ENCODE results near the gene ARRDC3.
A peak's percentile ranks its signal among the peaks of the same experiment; 100 is the strongest.

The ARRDC3 gene, protein sequence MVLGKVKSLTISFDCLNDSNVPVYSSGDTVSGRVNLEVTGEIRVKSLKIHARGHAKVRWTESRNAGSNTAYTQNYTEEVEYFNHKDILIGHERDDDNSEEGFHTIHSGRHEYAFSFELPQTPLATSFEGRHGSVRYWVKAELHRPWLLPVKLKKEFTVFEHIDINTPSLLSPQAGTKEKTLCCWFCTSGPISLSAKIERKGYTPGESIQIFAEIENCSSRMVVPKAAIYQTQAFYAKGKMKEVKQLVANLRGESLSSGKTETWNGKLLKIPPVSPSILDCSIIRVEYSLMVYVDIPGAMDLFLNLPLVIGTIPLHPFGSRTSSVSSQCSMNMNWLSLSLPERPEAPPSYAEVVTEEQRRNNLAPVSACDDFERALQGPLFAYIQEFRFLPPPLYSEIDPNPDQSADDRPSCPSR

DNA sequence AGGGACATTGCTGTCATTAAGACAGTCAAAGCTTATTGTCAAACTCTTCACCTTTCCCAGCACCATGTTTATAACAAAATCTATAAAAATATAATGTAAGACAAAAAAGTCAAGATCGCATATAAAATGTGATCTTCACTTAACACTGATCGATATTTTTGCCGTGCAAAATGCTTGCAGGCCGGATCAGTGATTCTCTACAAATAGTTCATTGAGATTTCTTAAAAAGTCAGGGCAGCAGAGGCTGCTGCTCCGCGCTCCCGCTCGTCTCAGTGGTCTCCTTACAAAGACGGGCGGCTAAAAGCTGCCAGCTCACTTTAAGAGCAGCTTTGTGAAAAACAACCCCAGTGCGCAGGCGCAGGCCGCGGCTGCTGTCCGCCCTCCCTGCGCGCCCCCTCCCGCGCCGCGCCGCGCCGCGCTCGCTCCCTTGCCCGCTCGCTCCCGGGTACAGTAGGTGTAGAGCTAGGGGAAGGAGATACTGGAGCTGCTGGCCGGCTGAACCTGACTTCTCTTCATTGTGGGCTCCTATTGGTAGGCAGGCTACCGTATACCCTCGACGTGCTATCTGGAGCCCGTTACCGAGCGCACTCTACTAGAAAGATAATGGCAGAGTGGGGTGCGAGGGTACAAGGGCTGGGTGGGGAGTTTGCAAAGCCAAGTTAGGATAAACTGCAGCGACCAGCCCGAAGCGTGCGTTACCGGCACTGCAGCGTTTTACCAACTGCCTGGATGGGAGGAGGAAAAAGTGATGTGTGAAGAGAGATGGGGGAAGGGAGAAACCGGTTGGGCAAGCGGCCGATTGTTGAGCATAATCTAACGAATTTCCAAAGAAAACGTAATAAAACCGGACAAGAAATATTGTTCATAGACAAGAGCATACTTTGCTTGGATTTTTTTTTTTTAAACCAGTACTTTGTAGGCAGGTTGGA is at the start of gene ARRDC3:
TSS of gene ARRDC3 (minus strand) at position 291 of the 929 bp plus-strand sequence. CDS start at position 66, 225 bp downstream.
- Histone ChIP-seq H3K9me3 (ENCODE audit: severe bottlenecking) (no peaks in the 10 kb centered on the region), H3K4me1 (ENCODE audit: insufficient read depth, poor library complexity, severe bottlenecking) (peaks cover 11% of the 10 kb centered on the region), H3K27ac (ENCODE audit: poor library complexity, severe bottlenecking) (peak within 1 kb of the TSS; percentile 97), H3K4me3 (ENCODE audit: severe bottlenecking) (peak within 1 kb of the TSS; percentile 63), H3K27me3 (ENCODE audit: insufficient read depth, poor library complexity, severe bottlenecking) (no peaks in the 10 kb centered on the region), H3K36me3 (ENCODE audit: low read depth) (peaks cover 40% of the 10 kb centered on the region)
- peak; percentile 76 for ATAC-seq (ENCODE audit: low read depth)
- peak; percentile 97 for DNase-seq (ENCODE audit: low spot score)
- TF ChIP-seq, protein P1, sequence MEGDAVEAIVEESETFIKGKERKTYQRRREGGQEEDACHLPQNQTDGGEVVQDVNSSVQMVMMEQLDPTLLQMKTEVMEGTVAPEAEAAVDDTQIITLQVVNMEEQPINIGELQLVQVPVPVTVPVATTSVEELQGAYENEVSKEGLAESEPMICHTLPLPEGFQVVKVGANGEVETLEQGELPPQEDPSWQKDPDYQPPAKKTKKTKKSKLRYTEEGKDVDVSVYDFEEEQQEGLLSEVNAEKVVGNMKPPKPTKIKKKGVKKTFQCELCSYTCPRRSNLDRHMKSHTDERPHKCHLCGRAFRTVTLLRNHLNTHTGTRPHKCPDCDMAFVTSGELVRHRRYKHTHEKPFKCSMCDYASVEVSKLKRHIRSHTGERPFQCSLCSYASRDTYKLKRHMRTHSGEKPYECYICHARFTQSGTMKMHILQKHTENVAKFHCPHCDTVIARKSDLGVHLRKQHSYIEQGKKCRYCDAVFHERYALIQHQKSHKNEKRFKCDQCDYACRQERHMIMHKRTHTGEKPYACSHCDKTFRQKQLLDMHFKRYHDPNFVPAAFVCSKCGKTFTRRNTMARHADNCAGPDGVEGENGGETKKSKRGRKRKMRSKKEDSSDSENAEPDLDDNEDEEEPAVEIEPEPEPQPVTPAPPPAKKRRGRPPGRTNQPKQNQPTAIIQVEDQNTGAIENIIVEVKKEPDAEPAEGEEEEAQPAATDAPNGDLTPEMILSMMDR (IDR thresholded peaks at IDR 0.05; ENCODE audit: poor library complexity, severe bottlenecking), result no peak

GRCh38 chr5:91430949-91431348 is 47.8 kb upstream of the ARRDC3 start:
- no peak overlapping the region for H3K27ac ChIP-seq (ENCODE audit: poor library complexity, severe bottlenecking)
- H3K36me3 ChIP-seq (ENCODE audit: low read depth), result no peaks in the 10 kb centered on the region
- H3K4me1 ChIP-seq (ENCODE audit: insufficient read depth, poor library complexity, severe bottlenecking), result no peaks in the 10 kb centered on the region
- no peak overlapping the region for H3K4me3 ChIP-seq (ENCODE audit: severe bottlenecking)
- H3K9me3 ChIP-seq (ENCODE audit: severe bottlenecking), result no peaks in the 10 kb centered on the region
- TF ChIP-seq, protein P1 (IDR thresholded peaks at IDR 0.05; ENCODE audit: poor library complexity, severe bottlenecking), result no peak
- H3K27me3 ChIP-seq (ENCODE audit: insufficient read depth, poor library complexity, severe bottlenecking), result no peaks in the 10 kb centered on the region
- no peak for ATAC-seq (ENCODE audit: low read depth)
- DNase-seq (ENCODE audit: low spot score), result no peak

DNA sequence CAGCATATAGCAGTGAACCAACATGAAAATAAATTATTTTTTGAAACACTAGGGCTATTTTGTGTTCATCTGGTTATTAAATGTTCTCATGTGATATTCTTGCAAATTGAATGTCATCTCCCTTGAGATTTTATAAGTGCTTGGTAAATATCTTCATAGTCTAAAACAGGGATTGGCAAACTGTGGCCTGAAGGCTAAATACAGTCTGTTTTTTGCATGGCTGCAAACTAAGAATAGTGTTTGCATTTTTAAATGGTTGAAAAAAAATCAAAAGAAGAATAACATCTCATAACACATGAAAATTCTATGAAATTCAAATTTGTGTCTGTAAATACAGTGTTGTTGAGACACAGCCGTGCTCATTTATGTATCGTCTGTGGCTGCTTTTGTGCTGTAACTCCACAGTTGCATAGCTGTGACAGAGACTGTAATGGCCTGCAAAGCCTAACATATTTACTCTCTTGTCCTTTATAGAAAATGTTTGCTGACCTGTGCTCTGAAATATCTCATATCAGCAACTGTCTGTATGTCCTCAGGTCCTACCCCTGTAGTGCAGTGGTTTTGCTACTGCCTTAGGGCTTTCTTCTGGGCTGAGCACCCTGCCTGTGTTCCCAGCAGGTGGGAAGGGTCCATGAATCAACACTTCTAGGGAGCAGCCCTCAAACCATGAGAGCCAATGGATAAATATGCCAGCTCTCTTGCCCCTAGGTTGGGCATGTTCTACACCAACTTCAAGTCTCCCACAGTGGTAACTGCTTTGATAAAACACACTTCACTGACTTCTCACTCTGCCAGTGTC is 41.7 kb upstream of the ARRDC3 start:
- ATAC-seq (ENCODE audit: low read depth), result no peak
- H3K9me3 ChIP-seq (ENCODE audit: severe bottlenecking), result no peaks in the 10 kb centered on the region
- H3K27ac ChIP-seq (ENCODE audit: poor library complexity, severe bottlenecking), result no peak overlapping the region
- H3K27me3 ChIP-seq (ENCODE audit: insufficient read depth, poor library complexity, severe bottlenecking), result no peaks in the 10 kb centered on the region
- DNase-seq (ENCODE audit: low spot score), result no peak
- no peak overlapping the region for H3K4me3 ChIP-seq (ENCODE audit: severe bottlenecking)
- H3K4me1 ChIP-seq (ENCODE audit: insufficient read depth, poor library complexity, severe bottlenecking), result no peaks in the 10 kb centered on the region
- H3K36me3 ChIP-seq (ENCODE audit: low read depth), result no peaks in the 10 kb centered on the region
- TF ChIP-seq, protein P1 (IDR thresholded peaks at IDR 0.05; ENCODE audit: poor library complexity, severe bottlenecking), result no peak

DNA sequence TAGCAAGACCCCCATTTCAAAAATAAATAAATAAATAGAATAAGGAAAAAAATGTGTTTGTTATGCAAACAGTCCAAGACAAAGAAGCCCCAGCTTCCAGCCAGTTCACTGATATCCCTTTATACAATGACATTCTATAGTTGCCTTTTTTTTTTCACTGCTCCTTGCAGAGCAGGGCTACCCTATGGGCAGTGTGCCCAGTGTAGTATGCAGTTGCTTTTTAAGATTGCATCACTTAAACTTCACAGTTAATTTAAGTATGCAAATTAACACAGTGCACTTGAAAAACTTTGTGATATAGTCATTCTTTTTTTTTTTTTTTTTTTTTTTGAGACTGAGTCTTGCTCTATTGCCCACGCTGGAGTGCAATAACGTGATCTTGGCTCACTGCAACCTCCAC is 40.8 kb upstream of the ARRDC3 start:
- H3K4me3 ChIP-seq (ENCODE audit: severe bottlenecking), result no peak overlapping the region
- TF ChIP-seq, protein P1 (IDR thresholded peaks at IDR 0.05; ENCODE audit: poor library complexity, severe bottlenecking), result no peak
- ATAC-seq (ENCODE audit: low read depth), result no peak
- no peaks in the 10 kb centered on the region for H3K9me3 ChIP-seq (ENCODE audit: severe bottlenecking)
- H3K4me1 ChIP-seq (ENCODE audit: insufficient read depth, poor library complexity, severe bottlenecking), result no peaks in the 10 kb centered on the region
- no peak for DNase-seq (ENCODE audit: low spot score)
- no peaks in the 10 kb centered on the region for H3K27me3 ChIP-seq (ENCODE audit: insufficient read depth, poor library complexity, severe bottlenecking)
- H3K36me3 ChIP-seq (ENCODE audit: low read depth), result no peaks in the 10 kb centered on the region
- H3K27ac ChIP-seq (ENCODE audit: poor library complexity, severe bottlenecking), result no peak overlapping the region
